Common myeloid progenitor, CD34-positive (primary cell): ENCODE measurements around the gene CAMP. TPM values are rescaled to one million over a fixed set of nuclear protein-coding genes. Genes with fewer than 3 reads are reported as not detected.

ENCODE experiments used
- CTCF ChIA-PET: fragments of 350-600 bp; sonication (Branson Sonifier 250); formaldehyde crosslinking; loops from one replicate; lab custom pipeline; 2021; ENCODE audit warnings: antibody characterized with exemption; lab: Charles Lee
- POLR2A ChIA-PET: fragments of 350-600 bp; sonication (Branson Sonifier 250); formaldehyde crosslinking; loops from one replicate; lab custom pipeline; 2021; ENCODE audit warnings: antibody characterized with exemption; lab: Charles Lee
- DNase-seq, 3 donors: peaks; one replicate each; pipeline versions ENCODE4 v3.0.0 to v3.0.0-alpha.2; 2013
- H3K27ac ChIP-seq, 2 experiments: 1 replicate in 1 of 2; 2 replicates in 1 of 2; pipeline ENCODE4 v1.7.0; 2013; ENCODE audit warnings: inconsistent platforms in 2 of 2, low read length in 2 of 2, mild to moderate bottlenecking in 2 of 2, low read depth in 1 of 2, moderate library complexity in 1 of 2; ENCODE audit not compliant: severe bottlenecking in 2 of 2, insufficient read depth in 1 of 2, poor library complexity in 1 of 2
- H3K27me3 ChIP-seq, 5 experiments: replicated peaks in 2 of 5; 1 replicate in 3 of 5; 2 replicates in 2 of 5; pipeline versions ENCODE4 v1.6.1 to v1.7.0; 2013; ENCODE audit warnings: low read length in 4 of 5, mild to moderate bottlenecking in 2 of 5, moderate library complexity in 2 of 5, inconsistent platforms in 1 of 5; ENCODE audit not compliant: insufficient read depth in 5 of 5, control insufficient read depth in 4 of 5
- H3K36me3 ChIP-seq, 4 experiments: 1 replicate in 2 of 4; 2 replicates in 2 of 4; pipeline versions ENCODE4 v1.6.1 to v1.7.0; 2013; ENCODE audit warnings: low read length in 3 of 4, control low read depth in 1 of 4, mild to moderate bottlenecking in 1 of 4; ENCODE audit not compliant: control insufficient read depth in 4 of 4, insufficient read depth in 4 of 4
- H3K4me1 ChIP-seq, 4 experiments: 1 replicate in 3 of 4; 2 replicates in 1 of 4; pipeline versions ENCODE4 v1.6.1 to v1.7.1; 2013; ENCODE audit warnings: low read length in 3 of 4, mild to moderate bottlenecking in 3 of 4, control low read depth in 1 of 4, inconsistent platforms in 1 of 4, moderate library complexity in 1 of 4; ENCODE audit not compliant: control insufficient read depth in 4 of 4, insufficient read depth in 4 of 4; ENCODE audit errors: control extremely low read depth in 1 of 4
- H3K4me3 ChIP-seq, 7 experiments: 1 replicate in 4 of 7; 2 replicates in 3 of 7; pipeline versions ENCODE4 v1.5.1 to v1.7.0; 2013; ENCODE audit warnings: mild to moderate bottlenecking in 7 of 7, low read length in 6 of 7, moderate library complexity in 6 of 7, inconsistent platforms in 2 of 7, low read depth in 2 of 7, control low read depth in 1 of 7; ENCODE audit not compliant: insufficient read depth in 4 of 7, control insufficient read depth in 1 of 7; ENCODE audit errors: extremely low read depth in 1 of 7
- H3K9me3 ChIP-seq, 5 experiments: 1 replicate in 4 of 5; 2 replicates in 1 of 5; pipeline versions ENCODE4 v1.6.1 to v1.7.1; 2013; ENCODE audit warnings: low read length in 4 of 5, mild to moderate bottlenecking in 2 of 5, inconsistent platforms in 1 of 5, low read depth in 1 of 5, moderate library complexity in 1 of 5; ENCODE audit not compliant: control insufficient read depth in 4 of 5, insufficient read depth in 2 of 5; ENCODE audit errors: control extremely low read depth in 1 of 5
- WGBS: methylation state at CpG from one replicate; pipeline ENCODE4 v1.1.5; 2013; ENCODE audit not compliant: insufficient coverage; 5-methylcytosine and 5-hydroxymethylcytosine counted together
- polyA plus RNA-seq: library from polyadenylated mRNA; unstranded; fragments of 120-200 nt; gene quantifications from one replicate; pipeline ENCODE4 v1.2.1, GENCODE V29; 2013

CAMP gene
- not detected for polyA plus RNA-seq

GRCh38 chr3:48222616-48223513, at the start of gene CAMP:
Gene CAMP (plus strand): TSS chr3:48223495. CDS start chr3:48223512, 17 bp downstream.
- peak; percentile 40 to 86 (median 83) for DNase-seq
- WGBS = 81% methylated on average over 10 of the region's 11 CpGs
- Histone ChIP-seq H3K4me1 (peaks cover 0 to 24% (median 11%) of the 10 kb centered on the region in 4 experiments), H3K4me3 (no peak within 1 kb of the TSS), H3K27me3 (peaks cover 0 to 3% (median 0%) of the 10 kb centered on the region in 5 experiments), H3K36me3 (no peaks in the 10 kb centered on the region), H3K9me3 (no peaks in the 10 kb centered on the region), H3K27ac (no peak within 1 kb of the TSS)
- ChIA-PET CTCF (interaction anchor here (0.6 to 1.5 kb wide), 4 partner anchors 9 to 211 kb away, joined by 3 read pairs; no protein-coding TSS in a partner anchor), POLR2A (no interaction called here)

GRCh38 chr3:48178072-48178471, 45.2 kb upstream of the CAMP start:
- no peak overlapping the region for H3K4me3 ChIP-seq
- ChIA-PET POLR2A (no interaction called here), CTCF (interaction anchor here (0.7 to 1.2 kb wide), 2 partner anchors 27 to 108 kb away, joined by 3 read pairs; no protein-coding TSS in a partner anchor)
- DNase-seq = no peak
- peaks cover 21 to 93% (median 69%) of the 10 kb centered on the region in 4 experiments for H3K36me3 ChIP-seq
- no peaks in the 10 kb centered on the region for H3K4me1 ChIP-seq
- no peaks in the 10 kb centered on the region for H3K27me3 ChIP-seq
- no peaks in the 10 kb centered on the region for H3K9me3 ChIP-seq
- WGBS = 90% methylated on average over 2 of the region's 2 CpGs
- no peak overlapping the region for H3K27ac ChIP-seq

- no peaks in the 10 kb centered on the region for H3K9me3 ChIP-seq
- CTCF ChIA-PET = interaction anchor here (0.7 kb wide), 1 partner anchor 8 kb away, joined by 3 read pairs; no protein-coding TSS in a partner anchor
- peaks cover 21 to 92% (median 59%) of the 10 kb centered on the region in 4 experiments for H3K36me3 ChIP-seq
- whole genome bisulfite sequencing = 100% methylated on average over 1 of the region's 5 CpGs
- no peaks in the 10 kb centered on the region for H3K4me1 ChIP-seq
- no peak overlapping the region for H3K27ac ChIP-seq
- POLR2A ChIA-PET = no interaction called here
- DNase-seq = no peak
- no peak overlapping the region for H3K4me3 ChIP-seq
- H3K27me3 ChIP-seq = no peaks in the 10 kb centered on the region
Measured at GRCh38 chr3:48180021-48180420, 43.3 kb upstream of the CAMP start.

GRCh38 chr3:48180531-48181253, 42.6 kb upstream of the CAMP start:
- peaks cover 21 to 92% (median 56%) of the 10 kb centered on the region in 4 experiments for H3K36me3 ChIP-seq
- H3K4me3 ChIP-seq = no peak overlapping the region
- H3K27me3 ChIP-seq = no peaks in the 10 kb centered on the region
- POLR2A ChIA-PET = no interaction called here
- WGBS = 100% methylated on average over 3 of the region's 5 CpGs
- no peak for DNase-seq
- CTCF ChIA-PET = interaction anchor here (0.7 kb wide), 1 partner anchor 8 kb away, joined by 3 read pairs; no protein-coding TSS in a partner anchor
- H3K27ac ChIP-seq = no peak overlapping the region
- no peaks in the 10 kb centered on the region for H3K4me1 ChIP-seq
- H3K9me3 ChIP-seq = no peaks in the 10 kb centered on the region

GRCh38 chr3:48184299-48184698, 39.0 kb upstream of the CAMP start:
- Histone ChIP-seq H3K9me3 (no peaks in the 10 kb centered on the region), H3K27ac (no peak overlapping the region), H3K27me3 (no peaks in the 10 kb centered on the region), H3K4me1 (peaks cover 7 to 17% (median 14%) of the 10 kb centered on the region in 4 experiments), H3K36me3 (peaks cover 13 to 66% (median 31%) of the 10 kb centered on the region in 4 experiments), H3K4me3 (no peak overlapping the region)
- no CpG with 5 or more reads among the region's 2 CpGs for WGBS
- ChIA-PET CTCF (interaction anchor here (0.7 to 1.5 kb wide), 2 partner anchors 9 to 17 kb away, joined by 3 to 4 read pairs; no protein-coding TSS in a partner anchor), POLR2A (no interaction called here)
- no peak for DNase-seq

GRCh38 chr3:48185129-48185528, 38.2 kb upstream of the CAMP start:
- no peak for DNase-seq
- Histone ChIP-seq H3K36me3 (peaks cover 11 to 60% (median 26%) of the 10 kb centered on the region in 4 experiments), H3K9me3 (no peaks in the 10 kb centered on the region), H3K4me1 (peaks cover 7 to 17% (median 14%) of the 10 kb centered on the region in 4 experiments), H3K27me3 (no peaks in the 10 kb centered on the region), H3K27ac (peak overlapping the region in 1 of 2 experiments; percentile 51), H3K4me3 (no peak overlapping the region)
- WGBS = 95% methylated on average over 3 of the region's 4 CpGs
- ChIA-PET CTCF (interaction anchor here (0.7 to 1.0 kb wide), 3 partner anchors 9 to 248 kb away, joined by 3 read pairs; no protein-coding TSS in a partner anchor), POLR2A (no interaction called here)
